HL-60/S4 (cell line): ENCODE results near the gene KL.

Source experiments
- in situ Hi-C: fragments of 300-500 bp; cut with MboI; formaldehyde crosslinking; loops from 2 replicates; pipeline ENCODE4 v1.14.3; 2022; ENCODE audit warnings: low sequenced_read_pairs

Gene KL

GRCh38 chr13:33016414-33017322 lies at the start of gene KL:
TSS of gene KL (plus strand) at chr13:33016423. CDS start at chr13:33016441, 18 bp downstream.
- in situ Hi-C loops = no loop called here

GRCh38 chr13:32967584-32968182 lies 48.5 kb upstream of the KL start:
- in situ Hi-C loops = no loop called here

GRCh38 chr13:32968316-32968715 lies 47.9 kb upstream of the KL start:
- in situ Hi-C loops = no loop called here

GRCh38 chr13:32968793-32969192 lies 47.4 kb upstream of the KL start:
- in situ Hi-C loops = no loop called here

- in situ Hi-C loops = no loop called here
These were observed 46.7 kb upstream of the KL start for GRCh38 chr13:32969516-32969941.

- in situ Hi-C loops = no loop called here
These were observed 40.0 kb upstream of the KL start for GRCh38 chr13:32976056-32976805.

- in situ Hi-C loops = no loop called here
These were observed 39.3 kb upstream of the KL start for GRCh38 chr13:32976912-32977311.

- in situ Hi-C loops = no loop called here
These were observed 38.9 kb upstream of the KL start for GRCh38 chr13:32977321-32977720.

- in situ Hi-C loops = no loop called here
These were observed 37.9 kb upstream of the KL start for GRCh38 chr13:32978278-32978677.

- in situ Hi-C loops = no loop called here
These were observed 33.2 kb upstream of the KL start for GRCh38 chr13:32983058-32983457.

GRCh38 chr13:32984857-32985626 lies 31.2 kb upstream of the KL start:
- in situ Hi-C loops = no loop called here

GRCh38 chr13:32986552-32986951 lies 29.7 kb upstream of the KL start:
- in situ Hi-C loops = no loop called here

- in situ Hi-C loops = no loop called here
These were observed 28.8 kb upstream of the KL start for GRCh38 chr13:32987462-32987861.

GRCh38 chr13:32988608-32989289 lies 27.5 kb upstream of the KL start:
- in situ Hi-C loops = no loop called here

GRCh38 chr13:32989290-32989667 lies 26.9 kb upstream of the KL start:
- in situ Hi-C loops = no loop called here

GRCh38 chr13:32989942-32990341 lies 26.3 kb upstream of the KL start:
- in situ Hi-C loops = no loop called here

- in situ Hi-C loops = no loop called here
These were observed 23.1 kb upstream of the KL start for GRCh38 chr13:32993145-32993544.

GRCh38 chr13:32997399-32997798 lies 18.8 kb upstream of the KL start:
- in situ Hi-C loops = no loop called here

GRCh38 chr13:32998966-32999365 lies 17.3 kb upstream of the KL start:
- in situ Hi-C loops = no loop called here

GRCh38 chr13:33000365-33000764 lies 15.9 kb upstream of the KL start:
- in situ Hi-C loops = no loop called here
